Stimulated activated CD8-positive, alpha-beta memory T cell treated with anti-CD3 and anti-CD28 coated beads, Interleukin-12 subunit alpha, Interleukin-12 subunit beta, amount 100 ng/mL, for 24 hours (primary cell): Measurements from ENCODE around the gene TSSK6.
A peak's percentile ranks its signal among the peaks of the same experiment; 100 is the strongest.

Experiments
- DNase-seq: peaks from one replicate; pipeline ENCODE4 v3.0.0-alpha.2; 2020; ENCODE audit errors: extremely low read depth

TSSK6 gene

DNA sequence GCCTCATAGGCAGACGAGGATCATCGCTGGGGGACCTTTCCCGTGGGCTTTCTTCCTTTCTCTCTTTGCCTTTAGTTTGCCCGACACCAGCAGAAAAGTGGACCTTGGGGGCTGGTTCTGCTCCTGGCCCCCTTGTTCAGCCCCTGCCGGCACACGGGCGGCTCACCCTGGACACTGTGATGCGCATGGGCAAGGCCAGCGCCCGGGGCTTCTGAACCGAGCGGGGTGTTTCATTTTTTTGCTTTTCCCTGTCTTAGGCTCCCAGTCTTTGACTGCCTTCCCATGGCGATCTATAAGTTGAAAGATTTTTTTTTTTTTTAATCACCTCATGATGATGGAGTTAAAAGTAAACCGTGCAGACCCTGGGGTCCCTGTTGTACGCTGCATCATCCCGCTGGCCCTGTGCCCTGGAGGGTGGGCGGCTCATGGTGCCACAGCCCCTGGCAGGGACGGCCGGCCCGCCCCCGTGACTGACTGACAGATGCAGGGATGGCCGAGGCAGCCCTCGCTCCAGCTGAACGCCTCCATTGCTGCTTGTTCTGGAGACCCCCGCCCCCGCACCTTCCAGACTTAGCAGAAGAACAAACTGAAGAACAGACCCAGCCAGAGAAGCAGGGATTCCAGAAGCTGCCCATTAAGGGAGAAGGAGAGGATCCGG lies 9.6 kb downstream of the TSSK6 start:
- no peak for DNase-seq

GRCh38 chr19:19504754-19505668 lies 10.3 kb downstream of the TSSK6 start:
- DNase-seq = no peak

DNA sequence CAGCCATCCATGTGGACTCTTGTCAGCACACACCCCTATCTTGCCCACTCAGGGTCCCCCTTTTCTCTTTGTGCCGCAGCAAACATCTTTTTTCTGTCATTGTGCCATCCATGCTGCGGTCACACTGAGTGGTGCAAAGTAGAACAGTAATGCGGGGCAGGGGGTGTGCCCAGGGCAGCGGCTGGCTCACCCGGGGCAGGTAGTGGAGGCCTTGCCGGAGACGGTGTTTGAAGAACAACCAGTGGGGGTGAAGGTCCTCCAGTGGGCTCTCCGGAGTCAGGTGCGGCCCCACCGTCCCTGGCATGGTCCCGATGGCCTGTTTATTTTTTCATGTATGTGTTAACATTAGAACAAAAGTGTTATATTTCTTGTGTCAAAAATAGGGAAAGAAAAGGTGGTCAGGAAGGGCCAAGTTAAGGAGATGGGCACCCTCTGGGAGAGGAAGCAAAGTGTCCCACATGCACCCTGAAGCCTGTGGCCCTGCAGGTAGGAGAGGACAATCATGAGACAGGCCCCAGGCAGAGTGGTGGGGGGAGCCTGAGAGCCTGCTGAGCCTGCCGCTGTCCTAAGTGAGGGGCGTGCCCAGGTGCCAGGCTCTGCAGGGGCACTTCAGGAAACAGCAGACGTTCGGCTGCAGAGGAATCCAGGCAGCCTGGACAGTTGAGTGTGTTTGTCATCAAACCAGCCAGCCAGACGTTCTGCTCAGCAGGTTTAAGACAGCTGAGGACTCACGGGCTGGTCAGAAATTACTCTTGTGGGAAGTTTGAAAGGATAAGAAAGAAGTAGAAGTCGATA lies 12.3 kb downstream of the TSSK6 start:
- no peak for DNase-seq

DNA sequence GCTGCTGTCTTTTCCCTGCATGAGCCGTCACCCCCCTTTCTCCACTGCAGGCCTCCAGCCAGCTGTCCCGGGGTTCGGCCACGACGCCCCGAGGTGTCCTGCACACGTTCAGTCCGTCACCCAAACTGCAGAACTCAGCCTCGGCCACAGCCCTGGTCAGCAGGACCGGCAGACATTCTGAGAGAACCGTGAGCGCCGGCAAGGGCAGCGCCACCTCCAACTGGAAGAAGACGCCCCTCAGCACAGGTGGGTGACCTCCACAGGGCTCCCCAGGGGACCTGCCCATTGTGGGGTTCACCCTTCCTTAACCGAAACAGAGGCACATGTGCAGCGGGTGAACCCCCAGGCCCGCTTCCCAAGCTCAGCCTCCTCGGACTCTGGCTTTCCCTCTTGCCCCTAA lies 13.1 kb downstream of the TSSK6 start:
- no peak for DNase-seq

DNA sequence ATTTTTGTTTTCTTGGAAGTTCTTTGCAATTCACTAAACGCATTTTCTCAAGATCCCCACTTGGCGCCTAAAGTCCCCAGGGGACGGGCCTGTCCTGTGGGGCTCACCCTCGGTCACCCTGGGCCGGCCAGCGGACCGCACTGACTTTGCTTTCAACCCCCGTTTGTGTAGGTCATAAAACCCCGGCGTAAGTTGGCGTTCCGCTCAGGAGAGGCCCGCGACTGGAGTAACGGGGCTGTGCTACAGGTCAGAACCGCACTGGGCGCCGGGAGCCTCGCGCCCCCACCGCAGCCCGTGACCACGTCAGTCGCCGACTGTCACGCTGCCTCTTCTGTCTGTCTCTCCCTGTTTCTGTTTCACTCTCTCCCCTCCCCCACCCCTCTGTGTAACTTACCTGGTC lies 13.6 kb downstream of the TSSK6 start:
- DNase-seq = no peak

DNA sequence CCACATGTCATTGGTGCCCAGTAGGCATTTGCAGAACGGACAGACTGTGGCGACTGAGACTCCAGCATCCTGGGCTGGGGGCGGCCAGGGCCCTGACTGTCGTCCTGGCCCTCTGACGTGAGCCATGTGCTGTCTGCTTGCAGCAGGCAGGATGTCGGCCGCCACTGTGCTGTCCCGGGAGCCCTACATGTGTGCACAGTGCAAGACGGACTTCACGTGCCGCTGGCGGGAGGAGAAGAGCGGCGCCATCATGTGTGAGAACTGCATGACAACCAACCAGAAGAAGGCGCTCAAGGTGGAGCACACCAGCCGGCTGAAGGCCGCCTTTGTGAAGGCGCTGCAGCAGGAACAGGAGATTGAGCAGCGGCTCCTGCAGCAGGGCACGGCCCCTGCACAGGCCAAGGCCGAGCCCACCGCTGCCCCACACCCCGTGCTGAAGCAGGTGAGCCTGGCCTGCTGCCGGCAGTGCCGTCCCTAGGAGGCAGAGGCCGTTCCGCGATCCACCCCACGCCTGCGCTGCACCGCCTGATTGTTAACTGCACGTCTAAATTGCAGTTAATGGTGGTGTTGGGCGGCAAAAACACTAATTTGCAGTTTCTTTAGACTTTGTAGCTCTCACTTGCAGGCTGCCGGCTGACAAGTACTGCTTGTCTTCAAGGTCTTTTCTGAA lies 14.2 kb downstream of the TSSK6 start:
- no peak for DNase-seq

DNA sequence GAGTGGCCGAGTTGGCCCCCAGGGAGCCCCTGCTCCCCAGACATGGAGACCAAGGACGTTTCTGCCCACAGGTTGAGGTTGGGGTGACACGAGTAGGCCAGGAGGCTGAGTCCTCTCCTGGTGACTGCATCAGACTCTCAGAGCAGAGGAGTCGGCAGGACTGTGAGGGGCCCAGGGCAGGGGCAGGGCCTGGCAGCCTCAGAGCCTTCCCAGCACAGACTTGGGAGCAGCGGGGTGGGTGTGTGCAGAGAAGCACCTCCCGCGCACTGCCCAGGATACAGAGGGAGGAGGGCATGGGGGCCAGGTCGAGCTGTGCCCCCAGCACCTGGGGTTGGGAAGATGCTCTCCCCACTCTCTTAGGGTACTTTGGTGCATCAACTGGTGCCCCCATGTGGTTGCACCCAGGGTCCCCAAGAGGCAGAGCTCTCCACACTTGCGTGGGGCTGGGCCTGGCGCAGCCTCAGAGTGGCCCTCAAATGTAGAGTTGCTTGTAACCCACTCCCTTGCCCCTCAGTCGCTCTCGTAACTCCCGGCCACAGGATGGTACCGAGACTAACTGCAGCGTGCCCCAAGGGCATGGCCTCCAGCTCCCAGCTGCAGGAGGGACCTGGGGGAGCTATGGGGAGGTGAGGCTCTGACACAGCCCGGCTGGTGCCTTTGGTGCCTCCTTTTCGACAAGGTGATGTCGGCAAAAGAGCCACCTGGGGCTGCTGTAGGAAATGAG lies 15.9 kb downstream of the TSSK6 start:
- DNase-seq = no peak

DNA sequence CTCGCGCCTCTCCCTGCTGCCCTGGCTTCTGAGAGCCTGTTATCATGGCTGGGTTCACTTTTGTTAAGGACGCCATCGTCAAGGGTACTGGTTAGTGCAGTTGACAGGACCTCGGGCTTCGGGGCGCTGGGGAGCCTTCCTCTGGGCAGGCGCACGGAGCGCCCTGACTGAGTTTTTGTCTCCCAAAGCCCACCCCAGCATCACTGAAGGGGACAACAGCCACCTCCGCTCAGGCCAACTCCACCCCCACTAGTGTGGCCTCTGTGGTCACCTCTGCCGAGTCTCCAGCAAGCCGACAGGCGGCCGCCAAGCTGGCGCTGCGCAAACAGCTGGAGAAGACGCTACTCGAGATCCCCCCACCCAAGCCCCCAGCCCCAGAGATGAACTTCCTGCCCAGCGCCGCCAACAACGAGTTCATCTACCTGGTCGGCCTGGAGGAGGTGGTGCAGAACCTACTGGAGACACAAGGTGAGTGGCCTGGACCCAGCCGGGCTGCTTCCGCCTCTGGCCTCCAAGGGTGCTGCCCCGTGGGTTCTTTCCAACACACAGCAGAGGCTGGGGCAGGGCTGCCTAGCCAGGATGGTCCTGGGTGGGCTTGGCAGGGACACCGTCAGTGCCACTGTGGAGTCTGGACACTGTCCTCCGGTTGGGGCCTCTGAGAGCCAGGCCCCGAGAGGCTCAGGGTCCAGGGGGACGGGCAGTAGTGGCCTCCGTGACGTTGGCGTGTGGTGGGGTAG lies 16.9 kb downstream of the TSSK6 start:
- no peak for DNase-seq

DNA sequence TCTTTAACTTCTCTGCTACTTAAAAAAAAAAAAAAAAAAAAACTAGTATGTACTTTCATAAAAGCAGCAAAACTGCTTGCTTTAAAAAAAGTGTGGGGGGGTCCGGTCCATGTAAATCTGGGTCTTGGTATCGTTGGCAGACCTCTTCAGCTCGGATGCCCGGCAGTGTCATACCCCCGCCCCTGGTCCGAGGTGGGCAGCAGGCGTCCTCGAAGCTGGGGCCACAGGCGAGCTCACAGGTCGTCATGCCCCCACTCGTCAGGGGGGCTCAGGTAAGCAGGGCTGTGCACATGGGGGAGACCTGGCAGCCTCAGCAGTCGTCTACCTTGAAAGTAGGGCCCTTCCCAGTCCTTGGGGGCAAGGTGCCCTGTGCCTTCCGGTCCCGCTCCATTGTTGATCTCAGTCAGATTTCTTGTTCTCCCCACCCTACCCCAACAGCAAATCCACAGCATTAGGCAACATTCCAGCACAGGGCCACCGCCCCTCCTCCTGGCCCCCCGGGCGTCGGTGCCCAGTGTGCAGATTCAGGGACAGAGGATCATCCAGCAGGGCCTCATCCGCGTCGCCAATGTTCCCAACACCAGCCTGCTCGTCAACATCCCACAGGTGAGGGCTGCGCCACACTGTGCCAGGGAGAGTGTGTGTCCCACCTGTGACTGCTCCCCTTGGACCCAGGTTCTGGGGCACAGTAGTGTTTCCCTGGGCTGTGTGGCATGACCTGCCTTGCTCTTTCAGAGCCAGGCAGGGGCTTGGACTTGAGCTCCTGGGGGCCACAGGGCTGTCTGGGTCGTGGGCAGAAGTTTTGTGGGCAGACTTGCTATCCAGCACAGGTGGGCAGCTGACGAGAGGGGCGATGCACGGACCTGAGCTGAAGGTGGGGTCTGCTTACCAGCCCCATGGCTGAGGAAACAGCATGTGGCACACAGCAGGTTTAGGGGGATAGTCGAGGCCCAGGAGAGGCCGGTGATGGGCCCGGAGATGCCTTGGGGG lies 19.4 kb downstream of the TSSK6 start:
- no peak for DNase-seq

- no peak for DNase-seq
These were observed 21.4 kb downstream of the TSSK6 start for GRCh38 chr19:19493841-19494546.

DNA sequence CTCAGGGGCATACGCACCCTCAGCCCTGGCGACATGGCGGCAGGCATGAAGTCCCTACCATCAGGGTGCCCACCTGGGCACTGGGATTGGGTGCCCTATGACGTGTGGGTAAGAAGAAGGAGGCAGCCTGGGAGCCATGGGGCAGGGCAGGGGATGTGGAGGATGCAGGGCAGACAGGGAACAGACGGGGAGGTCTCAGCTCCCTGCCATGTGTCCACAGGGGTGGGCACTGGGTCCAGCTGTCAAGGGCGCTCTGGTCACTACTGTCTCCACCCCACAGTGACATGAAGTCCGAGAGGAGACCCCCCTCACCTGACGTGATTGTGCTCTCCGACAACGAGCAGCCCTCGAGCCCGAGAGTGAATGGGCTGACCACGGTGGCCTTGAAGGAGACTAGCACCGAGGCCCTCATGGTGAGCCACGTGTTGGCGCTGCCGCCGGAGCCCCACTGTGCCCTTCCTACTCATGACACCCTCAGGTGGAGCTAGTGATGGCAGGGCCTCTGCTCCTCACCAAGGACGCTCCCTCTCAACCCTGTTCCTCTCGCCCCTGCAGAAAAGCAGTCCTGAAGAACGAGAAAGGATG lies 23.2 kb downstream of the TSSK6 start:
- DNase-seq = no peak

- no peak for DNase-seq
These were observed 23.9 kb downstream of the TSSK6 start for GRCh38 chr19:19491321-19492025.

DNA sequence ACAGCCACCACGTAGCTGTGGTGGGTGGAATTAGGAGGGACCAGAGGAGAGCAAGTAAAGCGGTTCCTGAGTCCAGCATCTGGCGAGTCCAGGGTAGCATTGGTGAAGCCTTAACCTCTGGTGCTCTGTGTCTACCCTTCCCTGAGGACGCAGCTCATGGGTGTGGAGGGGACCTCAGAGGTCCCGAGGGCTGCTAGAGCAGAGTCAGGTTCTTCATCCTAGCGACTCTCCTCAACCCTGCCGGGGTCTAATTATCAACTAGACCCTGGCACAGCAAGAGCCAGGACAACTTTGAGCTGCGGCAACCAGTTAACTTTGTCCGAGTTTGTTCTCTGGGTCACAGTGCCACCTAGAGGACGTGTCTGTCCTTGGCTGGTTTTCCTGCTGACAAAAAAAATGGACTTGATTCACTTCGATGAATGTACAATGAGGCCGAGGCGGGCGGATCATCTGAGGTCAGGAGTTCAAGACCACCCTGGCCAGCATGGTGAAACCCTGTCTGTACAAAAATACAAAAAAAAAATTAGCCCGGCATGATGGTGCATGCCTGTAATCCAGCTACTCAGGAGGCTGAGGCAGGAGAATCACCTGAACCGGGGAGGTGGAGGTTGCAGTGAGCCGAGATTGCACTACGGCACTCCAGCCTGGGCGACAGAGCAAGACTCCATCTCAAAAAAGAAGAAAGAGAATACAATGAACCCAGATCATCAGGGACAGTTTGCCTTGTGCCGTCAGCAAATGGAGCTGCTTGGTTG lies 25.0 kb downstream of the TSSK6 start:
- DNase-seq = peak; percentile 50

DNA sequence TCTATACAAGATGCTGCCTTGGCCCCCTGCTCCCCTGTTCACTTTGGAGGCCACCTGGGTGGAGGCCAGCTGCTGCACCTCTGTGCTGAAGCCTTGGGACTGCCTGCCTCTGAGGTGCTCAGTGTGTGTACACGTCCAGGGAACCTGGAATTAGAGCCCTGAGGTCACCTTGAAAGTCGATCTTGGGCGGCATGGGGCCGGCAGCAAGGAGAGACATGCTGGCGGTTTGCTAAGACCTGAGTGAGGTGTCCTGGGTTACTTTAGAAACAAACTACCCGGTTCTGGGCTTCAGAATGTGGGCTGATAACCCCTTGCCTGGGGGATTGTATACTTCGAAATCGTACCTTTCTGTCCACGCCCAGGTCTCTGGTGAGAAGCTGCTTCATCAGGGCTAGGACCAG lies 25.5 kb downstream of the TSSK6 start:
- no peak for DNase-seq

GRCh38 chr19:19488875-19489690 lies 26.3 kb downstream of the TSSK6 start:
- peak; percentile 62 for DNase-seq
